Measurements from ENCODE around the gene SLC6A11.

SLC6A11 gene

DNA sequence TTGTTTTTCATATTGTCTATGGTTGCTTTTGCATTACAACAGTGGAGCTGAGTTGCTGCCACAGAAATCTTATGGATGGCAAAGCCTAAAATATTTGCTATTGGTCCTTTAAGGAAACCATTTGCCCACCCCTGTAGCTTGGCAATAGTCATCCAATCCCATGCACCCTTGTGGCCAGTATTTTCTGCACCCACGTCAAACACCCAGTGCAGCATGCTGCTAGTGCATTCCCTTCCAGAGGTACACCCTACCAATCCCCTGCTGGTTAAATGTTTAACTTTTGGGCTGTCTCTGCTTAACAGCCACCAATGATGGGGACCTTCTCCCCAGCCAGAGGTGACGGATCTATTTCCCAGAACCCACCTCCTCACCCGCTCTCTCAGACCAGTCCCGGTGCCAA lies 23.8 kb upstream of the SLC6A11 start:
- no peak for DNase-seq

DNA sequence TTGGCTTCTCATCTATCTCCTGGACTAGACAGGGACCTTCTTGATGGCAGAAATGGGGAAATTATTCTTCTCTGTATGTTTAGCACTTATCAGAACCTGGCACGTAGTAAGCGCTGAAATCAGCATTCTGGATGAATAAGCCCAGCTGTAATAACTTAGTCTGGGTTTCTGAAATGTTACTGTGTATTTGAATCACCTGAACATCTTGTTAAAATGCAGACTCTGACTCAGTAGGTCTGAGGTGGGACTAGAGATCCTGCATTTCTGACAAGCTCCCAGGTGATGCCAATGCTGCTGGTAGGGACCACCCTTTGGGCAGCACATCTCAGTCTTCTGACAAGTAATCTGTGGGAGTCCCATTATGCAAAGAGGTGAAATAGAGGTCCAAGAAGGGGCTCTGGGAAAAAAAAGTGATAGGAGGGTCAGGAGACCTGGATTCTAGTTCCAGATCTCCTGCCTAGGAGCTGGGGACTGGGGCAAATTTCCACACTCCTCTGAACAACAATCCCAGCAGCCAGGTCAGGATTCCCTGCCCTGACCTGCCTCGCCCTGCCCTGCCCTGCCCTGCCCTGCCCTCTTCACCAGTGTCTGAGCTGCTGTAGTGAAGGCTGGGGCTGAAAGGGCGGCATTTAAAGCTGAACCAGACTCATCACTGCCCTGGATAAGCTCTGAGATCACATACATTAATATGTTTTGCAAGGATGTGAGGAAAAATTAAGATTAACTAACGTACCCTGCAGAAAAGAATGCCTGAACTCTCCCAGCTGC lies 17.2 kb upstream of the SLC6A11 start:
- no peak for DNase-seq

DNA sequence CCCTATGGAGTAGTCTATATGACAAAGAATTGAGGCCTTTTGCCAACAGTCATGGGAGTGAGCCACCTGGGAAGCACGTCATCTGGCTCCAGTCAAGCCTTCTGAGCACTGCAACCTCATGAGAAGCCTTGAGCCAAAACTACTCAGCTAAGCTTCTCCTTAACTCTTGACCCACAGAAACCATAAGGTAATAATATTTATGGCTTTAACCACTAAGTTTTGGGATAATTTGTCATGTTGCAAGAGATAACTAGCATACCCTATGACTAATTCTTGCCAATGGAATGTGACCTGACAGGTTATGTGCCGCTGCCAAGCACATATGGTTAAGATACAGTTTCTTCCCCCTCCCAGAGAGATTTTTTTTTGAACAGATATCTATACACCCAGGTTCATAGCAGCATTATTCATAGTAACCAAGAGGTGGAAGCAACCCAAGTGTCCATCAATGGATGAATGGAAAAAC lies 11.8 kb upstream of the SLC6A11 start:
- no peak for DNase-seq

DNA sequence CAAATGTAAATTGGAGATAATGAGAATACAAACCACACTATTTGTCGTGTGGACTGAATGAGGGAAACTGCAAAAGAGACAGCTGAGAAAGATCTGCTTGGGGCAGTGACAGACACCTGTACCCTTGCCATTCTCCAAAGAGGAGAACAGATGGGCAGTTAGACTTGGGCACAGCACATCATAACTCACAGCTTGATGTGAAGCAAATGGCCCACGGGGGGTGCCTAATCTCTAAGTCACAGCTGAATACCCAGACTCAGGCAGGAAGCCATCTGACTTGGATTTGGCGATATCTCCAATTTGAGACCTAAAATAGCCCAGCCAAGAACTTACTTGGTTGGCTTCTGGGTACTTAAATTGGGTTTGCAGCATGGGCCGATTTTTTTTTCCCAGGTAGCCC lies 10.0 kb upstream of the SLC6A11 start:
- DNase-seq: no peak

DNA sequence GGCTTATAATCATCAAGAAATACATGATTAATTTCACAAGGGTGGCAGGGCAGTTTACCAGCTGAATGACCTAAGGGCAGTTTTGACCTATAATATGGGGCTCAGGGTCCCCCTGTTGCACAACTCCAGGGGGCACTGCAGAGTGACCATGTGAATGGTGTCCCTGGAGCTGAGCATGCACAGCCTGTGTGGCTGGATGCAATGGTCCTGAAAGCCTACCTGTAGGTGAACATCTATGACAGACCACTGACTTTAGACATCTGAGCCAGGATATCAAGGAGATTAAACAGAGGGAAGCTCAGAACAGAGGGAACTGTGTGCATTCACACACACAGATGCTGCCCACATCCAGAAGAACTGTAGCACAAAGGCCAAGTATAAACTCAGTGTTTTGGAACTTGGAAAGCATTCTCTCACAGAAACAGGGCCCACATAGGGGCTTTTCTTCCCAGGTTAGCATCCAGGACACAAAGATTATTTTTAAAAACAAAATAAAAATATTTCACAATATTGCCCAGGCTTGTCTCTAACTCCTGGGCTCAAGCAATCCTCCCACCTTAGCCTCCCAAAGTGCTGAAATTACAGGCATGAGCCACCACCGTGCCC lies 7.8 kb upstream of the SLC6A11 start:
- no peak for DNase-seq

DNA sequence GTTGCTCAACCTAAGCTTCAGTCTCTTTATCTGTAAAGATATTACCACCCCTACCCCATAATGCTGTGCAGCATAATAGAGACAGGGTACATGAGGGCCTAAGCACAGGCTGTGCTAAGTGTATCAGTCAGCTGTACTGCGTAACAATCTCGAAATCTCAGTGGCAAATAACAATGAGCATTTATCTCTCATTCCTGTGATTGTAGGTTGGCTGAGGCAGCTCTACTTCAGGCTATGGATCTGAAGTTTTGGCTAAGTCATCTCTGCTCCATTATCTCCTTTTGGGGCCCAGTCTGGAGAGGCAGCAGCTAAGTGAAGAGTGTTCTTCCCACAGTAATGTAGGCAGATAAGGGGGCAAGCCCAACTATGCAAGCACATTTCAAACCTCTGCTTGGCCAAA lies 7.1 kb upstream of the SLC6A11 start:
- no peak for DNase-seq

DNA sequence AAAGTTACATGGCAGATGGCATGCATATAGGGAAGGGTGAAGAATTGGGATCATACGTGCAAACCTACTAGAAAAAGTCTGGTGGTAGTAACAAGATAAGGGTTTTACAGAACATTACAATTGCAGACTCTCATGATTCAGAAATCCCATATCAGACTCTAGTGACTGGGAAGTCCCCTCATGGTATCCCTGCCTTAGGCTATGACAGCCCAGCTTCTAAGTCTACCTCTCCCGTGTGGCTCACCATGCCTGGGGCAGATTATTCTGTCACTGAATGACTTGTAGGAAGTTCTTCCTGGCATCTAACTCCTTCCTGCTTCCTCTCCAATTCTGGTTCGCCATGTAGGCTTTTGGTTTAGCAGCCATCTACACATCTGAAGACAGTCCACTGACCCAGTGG lies 5.7 kb upstream of the SLC6A11 start:
- no peak for DNase-seq

DNA sequence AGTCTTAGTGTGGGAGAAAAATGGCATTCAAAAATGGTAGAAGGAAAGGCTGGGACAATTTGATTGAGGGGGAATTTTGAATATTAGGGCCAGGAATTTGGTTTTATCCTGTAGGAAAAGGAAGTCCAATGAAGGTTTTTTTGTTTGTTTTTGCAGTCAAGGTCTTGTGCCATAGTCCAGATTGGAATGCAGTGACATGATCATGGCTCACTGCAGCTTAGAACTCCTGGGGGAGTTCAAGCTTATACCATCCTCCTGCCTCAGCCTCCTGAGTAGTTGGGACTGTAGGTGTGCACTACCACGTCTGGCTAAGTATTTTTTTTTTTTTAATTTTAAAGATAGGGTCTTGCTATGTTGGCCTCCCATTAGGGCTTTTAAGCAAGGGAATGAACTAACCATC lies 2.6 kb upstream of the SLC6A11 start:
- no peak for DNase-seq

DNA sequence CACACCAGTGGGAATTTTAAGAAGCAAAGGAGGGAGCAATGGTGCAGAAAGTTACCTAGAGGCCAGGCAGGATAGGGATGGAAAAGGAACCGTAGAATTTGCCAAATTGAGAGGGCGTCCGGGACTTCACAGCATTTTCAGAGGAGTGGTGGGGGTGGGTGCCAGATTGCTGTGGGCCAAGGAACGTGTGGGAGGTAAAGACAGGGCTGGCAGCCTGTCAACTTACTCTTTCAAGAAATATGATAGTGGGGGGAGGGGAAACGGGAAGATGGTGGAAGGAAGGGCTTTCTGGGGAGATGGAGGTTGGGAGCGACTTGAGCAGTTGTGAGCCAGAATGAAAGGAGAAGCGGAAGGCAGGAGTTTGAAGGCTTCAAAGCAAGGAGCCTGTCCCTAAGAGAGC lies 1.4 kb upstream of the SLC6A11 start:
- no peak for DNase-seq

DNA sequence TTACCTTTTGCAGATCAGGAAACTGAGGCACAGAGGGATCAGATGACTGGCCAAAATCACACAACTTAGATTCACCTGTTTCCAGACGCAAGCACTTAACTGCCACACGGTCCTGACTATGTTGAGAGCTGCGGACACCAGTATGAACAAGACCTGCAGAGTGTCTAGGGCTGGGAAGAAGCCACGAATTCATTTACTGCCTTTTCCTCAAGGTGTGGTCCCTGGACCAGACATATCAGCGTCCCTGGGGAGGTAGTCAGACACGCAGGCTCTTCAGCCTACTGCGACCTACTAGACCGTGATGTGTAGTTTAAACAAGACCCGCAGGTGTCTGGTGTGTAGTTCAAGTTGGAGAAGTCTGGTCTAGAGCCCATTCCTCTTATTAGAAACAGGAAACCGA lies 541 bp upstream of the SLC6A11 start:
- no peak for DNase-seq

DNA sequence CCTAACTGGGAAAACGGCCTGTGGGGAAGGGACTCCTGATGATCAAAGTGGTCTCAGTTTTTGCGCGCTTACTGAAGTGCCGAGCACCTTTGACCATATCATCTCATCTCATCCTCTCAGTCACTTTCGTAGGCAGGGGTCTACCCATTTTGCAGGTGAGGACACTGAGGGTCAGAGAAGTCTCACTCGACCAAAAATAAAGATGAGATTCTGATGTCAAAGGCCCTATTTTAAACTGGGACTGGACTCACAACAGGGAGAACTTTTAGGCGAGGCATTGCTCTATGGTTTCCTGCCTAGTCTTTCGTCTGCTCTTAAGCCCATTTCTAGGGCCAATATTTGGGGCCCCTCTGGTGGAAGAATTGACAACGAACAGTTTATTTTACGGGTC lies 830 bp downstream of the SLC6A11 start:
- DNase-seq: no peak

DNA sequence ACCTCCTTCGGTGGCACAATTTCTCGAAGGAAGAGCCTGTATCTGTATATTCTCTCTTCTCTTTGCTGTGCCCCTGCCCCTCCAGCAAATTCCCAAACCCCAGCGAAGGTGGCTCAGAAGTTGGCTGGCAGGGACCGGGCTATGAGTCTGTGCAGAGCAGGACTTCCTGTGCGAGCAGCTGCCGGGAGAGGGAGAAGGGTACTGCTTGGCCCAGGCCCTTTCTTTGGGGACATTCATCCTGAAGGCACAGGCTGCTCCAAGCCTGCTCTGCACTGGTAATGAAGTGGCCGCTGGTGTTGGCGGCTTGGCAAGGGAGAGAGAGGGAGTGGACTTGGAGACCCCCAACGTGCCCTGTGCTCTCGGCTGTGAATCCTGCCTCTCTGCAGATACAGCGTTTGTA lies 1.5 kb downstream of the SLC6A11 start:
- DNase-seq: no peak

DNA sequence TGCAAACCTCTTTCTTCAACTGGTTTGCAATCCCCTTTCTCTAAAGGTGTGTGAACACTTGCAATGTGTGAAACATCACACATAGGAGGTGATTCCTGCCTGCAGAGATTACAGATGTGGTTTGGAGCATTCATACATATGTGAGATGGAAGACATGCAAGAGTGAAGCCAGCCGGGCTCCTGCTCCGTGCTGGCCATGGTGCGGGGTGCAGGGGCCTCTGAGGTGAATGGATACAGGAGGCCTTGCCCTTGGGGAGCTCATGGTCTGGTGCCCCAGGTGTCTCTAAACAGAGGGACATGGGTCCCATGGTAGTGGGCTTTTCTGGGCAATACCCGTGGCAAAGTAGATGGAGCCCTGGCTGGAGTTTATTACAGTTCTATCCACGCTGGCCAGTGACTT lies 6.0 kb downstream of the SLC6A11 start:
- no peak for DNase-seq

DNA sequence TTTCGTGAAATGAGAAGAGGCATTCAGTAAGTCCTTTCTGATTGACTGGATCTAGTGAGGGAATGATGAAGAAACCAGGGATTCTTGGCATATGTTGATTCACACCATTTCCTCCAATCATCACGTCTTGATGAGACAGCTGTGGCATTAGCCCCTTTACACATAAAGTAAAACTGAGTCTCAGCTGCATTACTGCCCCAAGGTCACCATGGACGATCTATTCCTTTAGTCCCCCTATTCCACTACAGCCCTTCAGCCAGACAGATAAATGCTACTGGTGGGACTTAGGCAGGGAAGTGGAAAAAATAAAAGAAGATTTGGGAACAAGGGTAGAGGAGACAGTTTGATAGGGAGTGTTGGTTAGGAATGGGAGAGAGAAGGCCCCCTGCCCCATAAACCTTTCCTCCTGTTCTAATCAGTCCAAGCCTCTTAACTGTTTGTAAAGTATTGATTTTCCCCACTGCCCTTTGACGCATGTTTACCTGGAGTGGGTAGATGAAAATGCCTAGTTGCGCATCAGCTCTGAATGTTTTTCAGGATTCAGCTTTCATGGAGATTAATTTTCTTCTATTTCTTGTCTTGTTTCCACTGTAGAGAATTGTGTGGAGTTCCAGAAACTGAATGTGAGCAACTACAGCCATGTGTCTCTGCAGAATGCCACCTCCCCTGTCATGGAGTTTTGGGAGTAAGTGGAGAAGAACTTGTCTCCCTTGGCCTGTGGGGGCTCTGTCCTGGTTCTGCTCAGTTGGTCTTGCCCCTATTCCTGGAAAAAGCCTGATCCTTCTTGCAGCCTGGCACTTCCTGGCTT lies 6.9 kb downstream of the SLC6A11 start:
- no peak for DNase-seq

DNA sequence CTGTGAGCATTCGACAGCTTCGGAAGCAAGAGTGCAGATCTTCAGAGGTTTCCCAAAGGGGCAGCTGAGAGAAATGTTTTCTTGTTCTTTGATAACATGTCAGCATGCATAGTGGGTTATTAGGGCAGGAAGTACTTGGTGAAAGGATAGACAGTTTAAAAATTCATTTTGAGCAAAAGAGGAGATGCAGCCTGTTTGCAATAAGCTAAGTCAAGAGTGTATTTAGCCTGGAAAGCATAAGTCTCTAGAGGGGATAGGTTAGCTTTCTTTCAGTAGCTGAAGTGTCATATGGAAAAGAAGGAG lies 7.4 kb downstream of the SLC6A11 start:
- DNase-seq: no peak

DNA sequence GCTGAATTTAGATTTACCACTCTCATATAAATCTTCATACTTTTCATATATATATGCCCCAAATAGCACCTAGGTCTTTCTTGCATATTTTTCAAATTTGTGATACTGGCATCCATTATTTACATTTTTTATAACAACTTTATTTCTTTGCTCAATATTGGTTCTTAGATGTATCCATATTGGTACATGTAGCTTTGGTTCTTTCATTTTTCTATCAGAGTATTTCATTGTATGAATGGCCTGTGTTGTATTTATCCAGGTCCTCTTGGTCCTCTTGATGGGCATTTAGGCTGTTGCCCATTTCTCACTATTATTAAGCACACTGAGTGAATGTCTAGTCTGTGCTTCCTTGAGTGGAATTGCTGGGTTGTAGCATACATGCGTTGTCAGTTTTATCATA lies 8.4 kb downstream of the SLC6A11 start:
- DNase-seq: no peak

DNA sequence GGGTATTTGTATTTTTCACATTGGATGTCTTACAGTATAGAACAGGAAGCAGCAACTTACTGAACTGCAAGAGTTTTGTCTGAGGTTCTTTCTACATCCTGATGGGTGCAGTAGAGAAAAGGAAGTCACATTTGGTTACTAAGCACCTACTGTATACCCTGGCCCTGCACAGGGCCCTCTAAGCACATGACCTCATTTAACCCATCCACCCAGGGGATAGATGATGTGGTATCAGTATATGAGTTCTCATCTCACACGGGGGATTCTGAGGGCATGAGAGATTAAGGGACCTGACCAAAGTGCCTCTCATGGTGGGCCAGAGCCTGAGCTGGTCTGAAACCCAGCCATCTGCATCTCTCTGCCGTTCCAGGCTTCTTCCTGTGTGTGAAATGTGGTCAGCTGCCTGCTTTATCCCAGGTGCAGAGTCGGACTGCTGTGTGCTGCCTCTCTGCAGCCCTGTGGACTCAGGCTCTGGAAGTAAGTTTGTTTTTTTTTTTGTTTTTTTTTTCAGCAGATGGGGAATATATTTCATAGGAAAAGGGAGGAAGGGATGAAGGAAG lies 17.9 kb downstream of the SLC6A11 start:
- DNase-seq: no peak

DNA sequence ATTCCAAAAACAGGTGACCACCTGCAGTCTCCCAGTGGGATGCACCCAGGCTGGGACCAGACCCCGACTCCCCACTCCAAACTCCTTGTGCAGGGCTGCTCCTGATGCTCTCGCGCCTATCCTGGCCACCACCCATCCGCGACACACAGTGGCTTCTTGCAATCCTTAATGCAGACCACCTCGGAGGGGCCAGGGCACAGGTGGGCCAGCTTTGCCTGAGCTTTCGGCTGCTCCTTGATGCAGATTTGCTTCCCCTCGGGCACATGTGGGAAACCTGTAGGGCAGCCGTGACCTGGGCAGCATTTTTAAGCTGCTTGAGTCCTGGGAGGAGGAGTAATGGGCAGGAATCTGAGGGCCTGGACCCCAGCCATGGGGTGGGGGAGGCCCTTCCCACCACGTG lies 18.9 kb downstream of the SLC6A11 start:
- no peak for DNase-seq

DNA sequence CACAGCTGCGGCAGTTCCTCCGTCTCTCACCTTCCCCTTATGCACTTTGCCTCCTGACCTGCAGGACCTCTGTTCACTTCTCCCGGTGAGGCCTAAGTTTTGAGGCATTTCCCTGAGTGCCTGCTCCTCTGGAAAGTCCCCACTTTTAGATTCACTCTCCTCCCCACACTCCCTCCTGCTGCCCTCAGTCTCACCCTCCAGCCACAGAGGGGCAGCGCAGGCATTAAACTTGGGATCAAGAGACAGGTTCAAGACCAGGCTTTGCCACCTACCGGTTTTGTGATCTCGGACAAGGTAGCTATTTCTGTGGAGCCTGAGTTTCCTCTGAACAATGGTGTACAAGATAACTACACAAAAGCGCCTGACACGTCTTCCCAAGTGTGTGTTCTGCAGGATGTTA lies 19.4 kb downstream of the SLC6A11 start:
- DNase-seq: no peak

DNA sequence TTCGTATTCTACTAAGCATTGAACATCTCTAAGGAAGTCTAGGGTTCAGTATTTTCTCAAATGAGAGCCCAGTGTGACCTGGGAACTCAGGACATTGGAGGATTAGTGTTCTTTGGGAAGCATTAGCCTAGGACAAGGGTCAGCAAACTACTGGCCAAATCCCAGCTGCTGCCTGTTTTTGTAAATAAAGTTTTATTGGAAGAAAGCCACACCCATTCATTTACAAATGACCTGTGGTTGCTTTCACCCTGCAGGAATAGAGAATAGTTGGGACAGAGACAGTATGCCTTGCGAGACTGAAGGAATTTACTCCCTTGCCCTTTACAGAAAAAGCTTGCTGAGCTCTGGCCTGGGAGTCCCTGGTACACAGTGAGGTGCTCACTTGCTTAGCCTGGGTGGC lies 20.6 kb downstream of the SLC6A11 start:
- DNase-seq: no peak

DNA sequence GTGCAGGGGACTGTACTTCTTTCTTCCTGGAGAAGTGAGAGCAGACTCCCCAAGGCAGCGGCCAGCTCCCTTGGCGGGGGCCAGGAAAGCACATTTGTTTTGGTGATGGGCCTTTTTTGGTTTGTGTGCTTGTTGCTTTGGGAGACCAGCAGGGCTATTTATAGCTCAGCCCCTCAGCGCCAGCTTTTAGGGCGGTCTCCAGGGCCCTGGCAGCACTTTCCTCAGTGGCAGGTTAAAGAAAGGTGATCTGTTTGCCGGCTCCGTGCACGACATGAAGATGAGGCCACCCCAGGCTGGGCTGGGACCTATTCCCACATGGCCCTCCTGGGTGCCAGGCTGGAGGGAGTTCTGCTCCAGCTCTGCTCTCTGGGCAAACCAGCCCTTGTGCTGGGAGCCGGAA lies 21.8 kb downstream of the SLC6A11 start:
- no peak for DNase-seq

DNA sequence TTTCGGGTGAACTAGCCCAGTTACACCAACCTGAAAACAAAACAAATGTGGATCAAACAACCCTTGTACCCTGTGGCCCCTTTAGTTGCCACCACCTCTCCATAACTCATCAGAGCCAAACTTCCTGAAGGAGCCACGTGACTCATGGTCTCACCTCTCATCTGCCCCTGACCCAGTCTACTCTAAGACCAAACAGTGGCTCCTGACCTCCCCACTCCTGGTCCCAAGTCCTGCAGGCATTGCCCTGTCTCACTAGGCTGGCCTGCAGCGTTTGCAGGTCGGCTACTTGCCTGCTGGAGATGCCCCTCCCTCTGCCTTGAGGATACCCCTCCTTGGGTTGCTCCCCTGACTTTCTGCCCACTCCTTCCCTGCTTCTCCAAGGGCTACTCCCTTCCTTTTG lies 23.1 kb downstream of the SLC6A11 start:
- DNase-seq: no peak

DNA sequence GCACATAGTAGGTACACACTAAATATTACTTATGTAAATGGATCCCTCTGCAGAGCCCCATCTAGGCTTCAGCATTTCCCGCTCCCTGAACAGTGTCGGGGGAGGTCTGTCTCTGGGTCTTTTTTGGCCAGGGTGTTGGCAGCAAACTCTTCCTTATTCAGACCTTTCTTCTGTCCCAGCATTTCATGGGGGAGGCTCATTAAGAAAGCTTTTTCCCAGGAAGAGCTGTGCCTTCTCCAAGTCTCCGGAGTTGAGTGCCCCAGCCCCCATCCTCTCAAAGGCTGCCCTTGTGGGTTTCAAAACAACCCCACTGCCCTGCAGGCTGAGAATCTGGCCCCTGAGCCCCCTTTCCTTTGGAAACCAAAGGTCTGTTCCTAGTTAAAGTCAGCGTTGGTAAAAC lies 25.1 kb downstream of the SLC6A11 start:
- DNase-seq: no peak

DNA sequence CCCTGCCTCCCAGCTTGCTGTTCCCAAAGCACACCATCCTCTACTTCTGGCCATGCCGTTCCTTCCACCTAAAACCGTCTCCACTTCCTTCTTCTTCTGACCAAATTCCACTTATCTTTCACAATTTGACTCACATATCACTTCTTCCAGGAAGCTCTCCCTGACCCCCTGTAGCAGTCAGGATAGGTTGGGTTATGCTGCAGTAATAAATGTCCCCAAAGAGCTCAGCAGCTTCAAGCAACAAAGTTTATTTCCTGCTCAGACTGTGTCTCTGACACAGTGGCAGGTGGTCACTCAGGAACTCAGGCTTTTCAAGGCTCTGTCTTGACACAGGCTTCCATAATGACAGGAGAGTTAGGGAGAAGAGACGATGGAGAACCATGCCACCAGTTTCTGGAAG lies 27.4 kb downstream of the SLC6A11 start:
- DNase-seq: no peak
